Esophagus muscularis mucosa (tissue), 3 donors: ENCODE results near the gene CNN1.

Source experiments
- POLR2A ChIP-seq: fragments of 450-650 bp; IDR thresholded peaks from one replicate; pipeline ENCODE4 v1.6.1; 2017; ENCODE audit warnings: antibody characterized with exemption, moderate library complexity, mild to moderate bottlenecking, low read depth
- TF ChIP-seq, protein P1 (sequence below), 3 experiments: fragments of 200-600 bp in 2 of 3; fragments of 450-650 bp in 1 of 3; sonication (generic) in 2 of 3; IDR thresholded peaks; one replicate each; pipeline ENCODE4 v1.5.1; 2017 to 2019; ENCODE audit warnings: antibody characterized with exemption in 3 of 3, mild to moderate bottlenecking in 2 of 3, moderate library complexity in 1 of 3

DNA sequence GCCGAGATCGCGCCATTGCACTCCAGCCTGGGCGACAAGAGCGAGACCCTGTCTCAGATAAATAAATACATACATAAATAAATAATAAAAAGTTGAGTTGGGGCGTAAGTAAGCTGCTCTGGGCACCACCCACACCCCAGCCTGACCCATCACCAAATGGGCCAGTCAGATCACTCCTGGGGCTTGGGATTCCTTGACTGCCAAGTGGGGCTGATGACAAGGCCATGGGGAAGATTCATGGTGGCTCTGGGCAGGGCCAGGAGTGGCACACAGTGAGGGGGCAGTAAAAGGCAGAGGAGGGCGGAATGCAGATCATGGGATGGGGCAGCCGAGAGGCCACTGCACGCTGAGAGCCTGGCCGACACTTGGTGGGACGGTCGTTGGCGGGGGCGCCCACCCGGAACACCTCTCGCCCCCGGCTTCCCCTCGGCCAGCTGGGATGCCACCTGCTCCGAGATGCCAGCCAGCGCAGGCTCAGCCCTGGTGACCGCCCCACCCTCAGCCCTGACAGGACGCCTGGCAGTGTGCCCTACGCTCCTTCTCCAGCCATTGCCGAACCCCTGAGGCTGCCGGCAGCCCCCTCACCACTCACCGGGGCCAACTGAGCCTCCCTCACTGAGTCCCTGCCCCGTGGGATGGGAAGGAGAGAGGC is 43.9 kb upstream of the CNN1 start:
- no peak for TF ChIP-seq POLR2A
- TF ChIP-seq, protein P1, sequence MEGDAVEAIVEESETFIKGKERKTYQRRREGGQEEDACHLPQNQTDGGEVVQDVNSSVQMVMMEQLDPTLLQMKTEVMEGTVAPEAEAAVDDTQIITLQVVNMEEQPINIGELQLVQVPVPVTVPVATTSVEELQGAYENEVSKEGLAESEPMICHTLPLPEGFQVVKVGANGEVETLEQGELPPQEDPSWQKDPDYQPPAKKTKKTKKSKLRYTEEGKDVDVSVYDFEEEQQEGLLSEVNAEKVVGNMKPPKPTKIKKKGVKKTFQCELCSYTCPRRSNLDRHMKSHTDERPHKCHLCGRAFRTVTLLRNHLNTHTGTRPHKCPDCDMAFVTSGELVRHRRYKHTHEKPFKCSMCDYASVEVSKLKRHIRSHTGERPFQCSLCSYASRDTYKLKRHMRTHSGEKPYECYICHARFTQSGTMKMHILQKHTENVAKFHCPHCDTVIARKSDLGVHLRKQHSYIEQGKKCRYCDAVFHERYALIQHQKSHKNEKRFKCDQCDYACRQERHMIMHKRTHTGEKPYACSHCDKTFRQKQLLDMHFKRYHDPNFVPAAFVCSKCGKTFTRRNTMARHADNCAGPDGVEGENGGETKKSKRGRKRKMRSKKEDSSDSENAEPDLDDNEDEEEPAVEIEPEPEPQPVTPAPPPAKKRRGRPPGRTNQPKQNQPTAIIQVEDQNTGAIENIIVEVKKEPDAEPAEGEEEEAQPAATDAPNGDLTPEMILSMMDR (IDR thresholded peaks at IDR 0.05): no peak
